ENCODE data around the gene TMEM248. TPM values are rescaled to one million over a fixed set of nuclear protein-coding genes. Genes with fewer than 3 reads are reported as not detected.
A peak's percentile ranks its signal among the peaks of the same experiment; 100 is the strongest.

TMEM248 gene
- total and polyA plus RNA-seq, 10 of the 15 experiments (the other 5 are each of a cell fraction or from before 2014, with no cell fraction given), result 6.3 to 93.5 (median 64.9) TPM

- no peak for TF ChIP-seq ZNF592 (IDR thresholded peaks at IDR 0.05)
- TF ChIP-seq ZZZ3 (IDR thresholded peaks at IDR 0.05; ENCODE audit: control insufficient read depth, insufficient read length, low read depth), result no peak
- TF ChIP-seq JUND (IDR thresholded peaks at IDR 0.05; ENCODE audit: low read depth, low read length), result no peak
- TF ChIP-seq, protein P1, sequence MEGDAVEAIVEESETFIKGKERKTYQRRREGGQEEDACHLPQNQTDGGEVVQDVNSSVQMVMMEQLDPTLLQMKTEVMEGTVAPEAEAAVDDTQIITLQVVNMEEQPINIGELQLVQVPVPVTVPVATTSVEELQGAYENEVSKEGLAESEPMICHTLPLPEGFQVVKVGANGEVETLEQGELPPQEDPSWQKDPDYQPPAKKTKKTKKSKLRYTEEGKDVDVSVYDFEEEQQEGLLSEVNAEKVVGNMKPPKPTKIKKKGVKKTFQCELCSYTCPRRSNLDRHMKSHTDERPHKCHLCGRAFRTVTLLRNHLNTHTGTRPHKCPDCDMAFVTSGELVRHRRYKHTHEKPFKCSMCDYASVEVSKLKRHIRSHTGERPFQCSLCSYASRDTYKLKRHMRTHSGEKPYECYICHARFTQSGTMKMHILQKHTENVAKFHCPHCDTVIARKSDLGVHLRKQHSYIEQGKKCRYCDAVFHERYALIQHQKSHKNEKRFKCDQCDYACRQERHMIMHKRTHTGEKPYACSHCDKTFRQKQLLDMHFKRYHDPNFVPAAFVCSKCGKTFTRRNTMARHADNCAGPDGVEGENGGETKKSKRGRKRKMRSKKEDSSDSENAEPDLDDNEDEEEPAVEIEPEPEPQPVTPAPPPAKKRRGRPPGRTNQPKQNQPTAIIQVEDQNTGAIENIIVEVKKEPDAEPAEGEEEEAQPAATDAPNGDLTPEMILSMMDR (IDR thresholded peaks at IDR 0.05 in 2 of 3, conservative IDR thresholded peaks at IDR 0.05 in 1 of 3; ENCODE audit: control insufficient read depth in 2 of 3, extremely low read depth in 1 of 3, insufficient read depth in 1 of 3, low read depth in 3 of 3, low read length in 3 of 3), result no peak
- TF ChIP-seq CBX3 (IDR thresholded peaks at IDR 0.05; ENCODE audit: borderline replicate concordance, low read depth), result no peak
- peak; percentile 89 for TF ChIP-seq POLR2AphosphoS5 (IDR thresholded peaks at IDR 0.05; ENCODE audit: low read length)
- TF ChIP-seq, protein P2, sequence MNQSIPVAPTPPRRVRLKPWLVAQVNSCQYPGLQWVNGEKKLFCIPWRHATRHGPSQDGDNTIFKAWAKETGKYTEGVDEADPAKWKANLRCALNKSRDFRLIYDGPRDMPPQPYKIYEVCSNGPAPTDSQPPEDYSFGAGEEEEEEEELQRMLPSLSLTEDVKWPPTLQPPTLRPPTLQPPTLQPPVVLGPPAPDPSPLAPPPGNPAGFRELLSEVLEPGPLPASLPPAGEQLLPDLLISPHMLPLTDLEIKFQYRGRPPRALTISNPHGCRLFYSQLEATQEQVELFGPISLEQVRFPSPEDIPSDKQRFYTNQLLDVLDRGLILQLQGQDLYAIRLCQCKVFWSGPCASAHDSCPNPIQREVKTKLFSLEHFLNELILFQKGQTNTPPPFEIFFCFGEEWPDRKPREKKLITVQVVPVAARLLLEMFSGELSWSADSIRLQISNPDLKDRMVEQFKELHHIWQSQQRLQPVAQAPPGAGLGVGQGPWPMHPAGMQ (IDR thresholded peaks at IDR 0.05; ENCODE audit: borderline replicate concordance), result peak; percentile 93
- TF ChIP-seq YY1 (IDR thresholded peaks at IDR 0.05; ENCODE audit: low read depth, low read length), result peak; percentile 84
- peak; percentile 68 for TF ChIP-seq SIX5 (IDR thresholded peaks at IDR 0.05; ENCODE audit: low read depth, low read length, severe bottlenecking)
- 0 out of 2 replicates have a peak, but pooled peaks have one; percentile 21 for TF ChIP-seq ZNF24 (IDR thresholded peaks at IDR 0.05)
- TF ChIP-seq MXI1 (IDR thresholded peaks at IDR 0.05; ENCODE audit: low read depth, low read length), result peak; percentile 95
- no peak for TF ChIP-seq RFX5 (IDR thresholded peaks at IDR 0.05; ENCODE audit: low read depth, low read length)
- TF ChIP-seq CHD4 (IDR thresholded peaks at IDR 0.05), result no peak
- TF ChIP-seq, protein P3, sequence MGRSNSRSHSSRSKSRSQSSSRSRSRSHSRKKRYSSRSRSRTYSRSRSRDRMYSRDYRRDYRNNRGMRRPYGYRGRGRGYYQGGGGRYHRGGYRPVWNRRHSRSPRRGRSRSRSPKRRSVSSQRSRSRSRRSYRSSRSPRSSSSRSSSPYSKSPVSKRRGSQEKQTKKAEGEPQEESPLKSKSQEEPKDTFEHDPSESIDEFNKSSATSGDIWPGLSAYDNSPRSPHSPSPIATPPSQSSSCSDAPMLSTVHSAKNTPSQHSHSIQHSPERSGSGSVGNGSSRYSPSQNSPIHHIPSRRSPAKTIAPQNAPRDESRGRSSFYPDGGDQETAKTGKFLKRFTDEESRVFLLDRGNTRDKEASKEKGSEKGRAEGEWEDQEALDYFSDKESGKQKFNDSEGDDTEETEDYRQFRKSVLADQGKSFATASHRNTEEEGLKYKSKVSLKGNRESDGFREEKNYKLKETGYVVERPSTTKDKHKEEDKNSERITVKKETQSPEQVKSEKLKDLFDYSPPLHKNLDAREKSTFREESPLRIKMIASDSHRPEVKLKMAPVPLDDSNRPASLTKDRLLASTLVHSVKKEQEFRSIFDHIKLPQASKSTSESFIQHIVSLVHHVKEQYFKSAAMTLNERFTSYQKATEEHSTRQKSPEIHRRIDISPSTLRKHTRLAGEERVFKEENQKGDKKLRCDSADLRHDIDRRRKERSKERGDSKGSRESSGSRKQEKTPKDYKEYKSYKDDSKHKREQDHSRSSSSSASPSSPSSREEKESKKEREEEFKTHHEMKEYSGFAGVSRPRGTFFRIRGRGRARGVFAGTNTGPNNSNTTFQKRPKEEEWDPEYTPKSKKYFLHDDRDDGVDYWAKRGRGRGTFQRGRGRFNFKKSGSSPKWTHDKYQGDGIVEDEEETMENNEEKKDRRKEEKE (IDR thresholded peaks at IDR 0.05), result no peak
- TF ChIP-seq, protein P4, sequence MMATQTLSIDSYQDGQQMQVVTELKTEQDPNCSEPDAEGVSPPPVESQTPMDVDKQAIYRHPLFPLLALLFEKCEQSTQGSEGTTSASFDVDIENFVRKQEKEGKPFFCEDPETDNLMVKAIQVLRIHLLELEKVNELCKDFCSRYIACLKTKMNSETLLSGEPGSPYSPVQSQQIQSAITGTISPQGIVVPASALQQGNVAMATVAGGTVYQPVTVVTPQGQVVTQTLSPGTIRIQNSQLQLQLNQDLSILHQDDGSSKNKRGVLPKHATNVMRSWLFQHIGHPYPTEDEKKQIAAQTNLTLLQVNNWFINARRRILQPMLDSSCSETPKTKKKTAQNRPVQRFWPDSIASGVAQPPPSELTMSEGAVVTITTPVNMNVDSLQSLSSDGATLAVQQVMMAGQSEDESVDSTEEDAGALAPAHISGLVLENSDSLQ (IDR thresholded peaks at IDR 0.05), result peak; percentile 91
- no peak for TF ChIP-seq HDAC6 (IDR thresholded peaks at IDR 0.05; ENCODE audit: unreplicated experiment)
- peak; percentile 81; the same call in 1 of the 2 replicates for TF ChIP-seq STAT1 (conservative IDR thresholded peaks at IDR 0.05)
- peak; percentile 59 to 90; a peak in 3 of 4 replicates for TF ChIP-seq IKZF2 (IDR thresholded peaks at IDR 0.05)
- no peak; the same call in 1 of the 2 replicates for TF ChIP-seq MTA3 (IDR thresholded peaks at IDR 0.05; ENCODE audit: borderline replicate concordance, low read length)
Observed at GRCh38 chr7:66920769-66921395, at the start of gene TMEM248 (continued).

Data from GM12878 (cell line).